HG03469 (cell line): ENCODE measurements around the gene DYNLRB1.

Experiments
- ATAC-seq: cut with Tn5 transposase; IDR thresholded peaks from one replicate; pipeline ENCODE4 v1.9.1; 2021; ENCODE audit warnings: mild to moderate bottlenecking, moderate library complexity, moderate number of reproducible peaks; ENCODE audit not compliant: unreplicated experiment

The DYNLRB1 gene

DNA sequence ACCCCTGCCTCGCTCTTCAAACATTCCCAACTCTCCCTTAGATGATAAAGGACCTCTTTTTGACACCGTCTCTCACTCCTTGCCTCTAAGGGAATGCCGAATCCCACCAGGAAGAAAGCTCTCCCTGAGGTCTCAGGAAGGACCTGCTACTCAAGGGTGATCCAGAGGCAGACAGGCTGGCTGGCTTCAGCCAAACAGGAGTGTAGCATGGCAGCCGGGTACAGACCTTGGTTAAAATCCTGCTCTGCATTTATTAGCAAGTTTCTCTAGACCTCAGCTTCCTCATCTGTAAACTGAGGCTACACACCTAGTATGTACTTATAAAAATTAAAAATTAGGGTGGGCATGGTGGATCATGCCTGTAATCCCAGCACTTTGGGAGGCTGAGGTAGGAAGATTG, 59.5 kb downstream of the DYNLRB1 start:
- ATAC-seq: no peak

DNA sequence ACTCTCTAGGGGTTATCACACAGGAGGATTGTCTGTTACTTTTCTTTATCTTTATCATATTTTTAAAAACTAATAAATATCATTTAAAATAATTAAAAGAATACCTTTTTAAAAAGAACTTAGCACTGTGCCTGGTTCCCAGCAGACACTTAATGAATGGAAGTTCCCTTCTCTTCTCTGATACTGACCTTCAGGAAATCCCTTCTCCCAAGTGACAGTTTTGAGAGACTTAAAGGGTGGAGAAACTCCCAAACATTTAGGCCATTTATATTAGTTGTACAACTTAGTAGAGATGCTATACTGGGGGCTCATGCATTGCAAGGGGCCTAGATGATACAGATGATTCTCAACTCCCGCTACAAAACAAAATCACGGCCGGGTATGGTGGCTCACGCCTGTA, 60.8 kb downstream of the DYNLRB1 start:
- no peak for ATAC-seq

DNA sequence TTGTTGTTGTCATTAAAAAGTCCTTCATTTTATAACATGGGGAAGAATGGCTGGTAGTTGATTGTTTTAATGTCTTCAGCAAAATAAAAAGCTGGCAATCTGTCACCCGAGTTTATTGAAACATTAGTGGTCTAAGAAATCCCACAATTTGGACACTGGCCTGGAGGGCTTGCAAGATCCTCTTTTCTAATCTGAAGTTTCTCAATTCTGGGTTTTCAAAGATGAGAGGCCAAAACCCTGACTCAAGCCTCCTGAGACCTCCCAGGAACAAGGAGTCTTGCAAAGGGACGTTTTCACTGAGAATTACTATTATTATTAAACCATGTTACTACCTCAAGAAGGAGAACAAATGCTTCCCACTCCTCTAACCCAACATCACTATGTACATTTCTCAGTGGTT, 61.8 kb downstream of the DYNLRB1 start:
- no peak for ATAC-seq

DNA sequence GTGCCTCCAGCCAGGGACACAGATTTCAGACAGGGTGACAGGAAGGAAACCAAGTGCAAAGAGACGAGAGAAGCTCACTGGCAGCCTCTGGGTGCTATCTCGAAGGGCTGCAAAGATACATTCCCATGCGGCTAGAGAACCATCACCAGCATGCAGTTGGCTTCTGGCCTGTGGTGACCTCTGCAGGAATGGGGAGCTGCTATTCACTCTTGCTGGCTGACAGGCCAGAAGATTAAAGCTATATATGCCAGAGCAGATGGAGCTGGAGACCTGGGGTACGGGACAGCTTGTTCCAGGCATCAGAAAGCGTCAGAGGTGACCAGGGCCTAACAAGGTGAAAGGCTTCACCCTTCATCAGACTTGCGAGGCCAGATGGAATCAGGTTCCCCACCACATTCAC, 62.3 kb downstream of the DYNLRB1 start:
- ATAC-seq: no peak

DNA sequence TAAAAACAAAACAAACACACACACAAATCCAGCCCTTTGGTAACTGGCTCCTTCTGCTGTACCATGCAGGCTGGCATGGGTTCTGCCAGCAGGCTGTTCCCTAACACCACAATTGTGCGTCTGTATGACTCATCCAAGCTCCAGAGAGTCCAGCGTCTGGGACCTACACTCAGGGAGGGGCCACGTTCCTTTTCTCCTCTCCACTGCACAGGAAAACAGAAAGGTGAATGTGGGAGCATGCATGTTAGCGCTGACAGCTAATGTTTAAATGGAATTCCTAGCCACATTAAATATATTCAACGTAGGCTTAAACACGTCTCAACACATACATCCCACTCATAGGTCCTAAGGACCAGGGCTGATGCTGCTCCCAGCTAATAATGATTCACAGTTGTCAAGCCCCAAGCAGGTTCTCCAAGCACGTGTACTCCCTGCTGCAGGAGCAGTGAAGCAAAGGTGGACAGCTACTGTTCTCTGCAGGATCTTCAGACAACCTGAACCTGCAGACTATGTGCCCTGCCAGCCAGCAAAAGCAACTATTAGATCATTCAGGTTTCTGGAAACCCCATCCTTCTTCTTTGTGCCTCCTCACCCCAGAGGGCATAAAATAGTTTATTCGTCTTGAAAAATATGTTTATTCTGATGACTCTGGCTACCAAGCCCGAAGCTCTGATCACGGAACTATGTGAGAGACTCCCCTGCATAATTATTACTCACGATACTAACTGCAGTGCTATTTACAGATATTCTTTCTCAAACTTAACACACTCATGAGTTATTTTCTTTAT, 63.2 kb downstream of the DYNLRB1 start:
- no peak for ATAC-seq

DNA sequence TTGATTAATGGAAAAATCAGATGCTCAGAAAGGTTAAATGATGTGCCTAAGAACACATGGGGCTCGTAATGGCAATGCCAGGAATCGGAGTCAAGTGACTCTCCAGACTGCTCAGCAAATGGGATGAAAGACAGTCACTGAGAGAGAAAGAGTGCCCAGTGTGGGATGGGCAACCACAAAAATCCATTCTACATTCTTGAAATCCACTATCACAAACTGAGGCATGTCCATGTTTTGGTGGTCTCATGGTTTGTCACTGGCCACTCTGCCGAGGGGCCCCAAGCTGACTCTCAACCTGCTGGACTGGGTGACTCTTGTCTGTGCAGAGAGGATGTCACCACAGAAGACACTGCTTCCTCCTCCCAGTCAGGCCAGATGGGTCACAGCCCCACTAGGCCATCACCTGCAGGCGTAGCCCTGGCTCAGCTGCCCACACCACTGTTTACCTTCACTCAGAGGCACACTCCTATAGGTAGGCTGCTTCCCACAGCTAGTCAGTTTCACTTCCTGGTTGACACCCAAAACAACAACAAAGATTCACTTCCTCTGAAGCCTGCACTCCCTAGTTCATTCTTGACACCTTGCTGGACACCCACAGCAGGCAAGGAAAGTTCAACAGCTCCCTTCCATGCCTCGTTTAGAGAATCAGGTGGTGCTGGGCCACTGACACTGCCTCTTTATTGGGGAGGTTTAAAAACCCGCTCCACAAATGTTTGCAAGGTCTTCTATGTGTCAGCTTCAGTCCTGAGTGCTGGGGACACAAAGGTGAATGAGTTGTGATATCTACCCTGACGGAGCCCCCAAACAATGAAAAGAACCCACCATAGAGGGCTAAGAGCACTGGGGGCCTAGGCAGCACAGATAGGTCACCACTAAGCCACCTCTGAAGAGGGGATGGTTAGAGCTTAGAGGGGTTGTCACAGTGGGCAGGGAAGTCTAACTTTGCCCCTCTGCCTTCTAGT, 64.0 kb downstream of the DYNLRB1 start:
- ATAC-seq: no peak

DNA sequence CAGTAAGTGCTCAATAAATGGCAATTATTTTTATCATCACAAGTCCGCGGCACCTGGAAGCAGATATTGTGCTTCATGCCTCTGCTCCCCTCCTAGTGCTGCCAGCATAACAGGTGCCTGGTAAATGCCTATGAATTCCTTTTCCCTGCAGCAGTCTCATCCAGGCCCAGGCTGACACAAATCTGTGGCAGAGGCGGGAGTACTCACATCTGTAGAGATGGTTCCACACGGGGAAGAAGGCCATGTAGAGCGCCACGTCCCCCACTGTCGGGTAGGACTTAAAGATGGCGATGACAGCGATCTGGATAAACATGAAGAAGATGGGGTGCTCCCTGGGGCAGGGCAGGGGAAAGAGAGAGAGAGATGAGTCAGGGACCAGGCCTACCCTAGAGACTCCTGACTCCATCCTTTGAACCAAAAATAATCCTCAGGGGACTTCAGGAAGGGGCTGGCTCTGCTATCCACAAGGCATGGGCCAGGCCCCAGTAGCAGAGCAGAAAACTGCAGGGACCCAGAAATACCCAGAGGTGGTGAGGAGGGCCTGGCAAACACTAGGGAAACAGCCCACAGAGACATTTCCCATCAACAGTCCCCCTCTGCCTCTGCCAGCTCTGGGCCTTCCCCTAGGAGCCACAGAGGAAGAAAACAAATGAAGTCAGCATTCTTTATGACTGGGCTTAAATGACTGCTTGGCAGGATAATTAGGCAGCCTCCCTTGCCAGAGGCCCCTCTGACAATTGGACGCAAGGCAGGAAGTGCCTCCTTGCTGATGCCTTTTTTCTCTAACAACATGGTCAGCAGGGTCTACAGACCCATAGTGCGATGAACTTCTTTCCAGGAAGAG, 65.3 kb downstream of the DYNLRB1 start:
- no peak for ATAC-seq

DNA sequence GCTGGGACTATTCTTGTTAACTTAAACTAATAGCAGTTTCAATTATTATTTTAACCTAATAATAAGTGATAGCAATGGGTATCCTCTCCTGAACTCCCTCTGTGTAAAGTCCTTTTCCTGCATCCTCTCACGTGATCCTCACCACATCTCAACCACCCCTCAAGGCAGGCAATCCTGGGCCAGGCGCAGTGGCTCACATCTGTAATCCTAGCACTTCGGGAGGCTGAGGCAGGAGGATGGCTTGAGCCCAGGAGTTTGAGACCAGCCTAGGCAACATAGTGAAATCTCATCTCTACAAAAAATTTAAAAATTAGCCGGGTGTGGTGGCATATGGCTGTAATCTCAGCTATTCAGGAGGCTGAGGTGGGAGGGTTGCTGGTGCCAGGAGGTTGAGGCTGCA, 66.0 kb downstream of the DYNLRB1 start:
- ATAC-seq: no peak

DNA sequence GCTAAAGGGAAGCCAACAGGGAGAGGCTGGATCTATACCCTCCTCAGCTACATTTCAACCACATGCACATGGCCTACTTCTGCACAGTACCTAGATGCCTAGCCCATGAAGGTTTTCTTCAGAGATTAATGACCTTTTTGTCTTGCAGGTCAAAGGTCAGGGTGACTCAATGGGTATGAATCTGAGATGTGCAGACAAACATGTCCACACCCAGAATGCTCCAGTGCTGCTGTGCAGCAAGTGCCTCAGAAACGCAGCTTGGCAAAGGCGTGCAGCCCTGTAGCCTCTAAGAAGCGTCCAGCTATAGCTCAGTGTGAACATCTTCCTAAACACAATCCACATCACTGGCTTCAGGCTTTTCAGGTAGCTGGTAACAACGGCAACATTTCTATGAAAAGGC, 66.7 kb downstream of the DYNLRB1 start:
- ATAC-seq: no peak

DNA sequence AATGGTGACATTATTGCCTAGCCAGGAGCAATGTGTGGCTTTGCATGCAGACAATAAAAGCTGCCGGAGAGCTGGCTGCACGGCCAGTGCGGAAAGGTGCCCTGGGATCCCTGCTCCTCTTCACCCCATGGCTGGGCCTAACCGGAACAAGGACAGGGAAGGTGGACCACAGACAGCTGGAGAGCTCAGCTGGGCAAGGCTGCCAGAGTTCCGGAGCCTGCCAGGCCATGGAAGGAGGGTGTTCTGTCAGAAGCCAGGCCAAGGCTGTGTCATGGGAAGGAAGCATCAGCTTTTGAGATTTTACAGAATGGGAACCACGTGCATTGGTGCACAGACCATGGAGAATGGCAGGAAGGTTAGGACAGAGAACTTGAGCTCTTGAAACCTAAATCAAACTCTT, 67.3 kb downstream of the DYNLRB1 start:
- no peak for ATAC-seq

DNA sequence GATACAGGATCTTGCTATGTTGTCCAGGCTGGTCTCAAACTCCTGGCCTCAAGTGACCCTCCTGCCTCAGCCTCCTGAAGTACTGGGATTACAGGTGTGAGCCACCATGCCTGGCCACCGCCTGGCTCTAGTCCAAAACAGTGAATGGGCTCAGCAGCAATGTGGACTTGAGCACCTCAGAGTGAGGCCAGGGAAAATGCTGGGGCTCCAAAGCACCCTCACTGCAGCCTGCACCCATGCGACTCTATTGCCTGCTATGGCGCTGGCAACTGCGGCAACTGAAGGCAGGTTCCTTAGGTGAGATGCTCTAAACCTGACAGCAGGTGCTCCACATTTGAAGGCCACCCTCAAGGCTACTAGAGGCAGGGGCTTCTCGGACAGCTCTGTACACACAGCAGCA, 68.8 kb downstream of the DYNLRB1 start:
- ATAC-seq: no peak

DNA sequence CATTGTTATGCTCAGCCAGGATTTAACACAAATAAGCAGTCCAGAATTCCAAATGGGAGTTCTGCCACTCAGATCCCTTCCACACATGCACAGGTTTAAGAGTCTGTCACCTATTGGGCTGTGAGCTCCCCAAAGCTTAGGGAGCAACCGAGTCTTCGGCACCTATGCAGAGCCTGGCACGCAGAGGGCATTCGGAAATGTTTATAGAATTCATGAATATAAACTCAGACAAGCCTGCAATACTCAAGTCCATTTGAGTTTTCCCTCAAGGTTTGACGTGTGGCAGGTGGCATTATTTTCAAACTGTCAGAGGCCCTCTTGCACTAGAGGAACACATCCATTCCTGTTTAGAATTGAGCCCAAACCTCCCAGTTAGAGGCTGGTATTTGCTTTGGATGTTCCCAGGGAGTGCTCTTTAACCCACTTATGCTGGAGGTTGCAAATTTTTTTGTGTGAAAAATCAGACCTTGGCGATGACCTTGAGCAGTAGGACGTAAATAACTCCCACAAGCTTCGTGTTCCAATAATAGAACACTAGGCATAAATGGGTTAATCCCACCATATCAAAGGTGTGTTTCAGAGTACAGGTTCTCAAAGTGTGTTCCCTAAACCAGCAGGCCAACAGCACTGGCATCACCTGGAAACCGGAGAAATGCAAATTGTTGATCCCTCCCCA, 70.4 kb downstream of the DYNLRB1 start:
- no peak for ATAC-seq
